ENCODE results near the gene NUDT3. TPM values are rescaled to one million over a fixed set of nuclear protein-coding genes. Genes with fewer than 3 reads are reported as not detected.

NUDT3 gene
- total and polyA plus RNA-seq, 9 of the 15 experiments (the other 6 are each of a cell fraction or from before 2014, with no cell fraction given): 5.4 to 81.2 (median 56.4) TPM

- TF ChIP-seq ZBTB40 (IDR thresholded peaks at IDR 0.05) (peak; percentile 70), ZBTB40 (CRISPR knock-in tag; IDR thresholded peaks at IDR 0.05) (no peak), HBP1 (CRISPR knock-in tag; IDR thresholded peaks at IDR 0.05) (no peak), NR2F6 (CRISPR knock-in tag; IDR thresholded peaks at IDR 0.05) (no peak), KAT2B (IDR thresholded peaks at IDR 0.05; ENCODE audit: low read depth, low read length) (no peak), TEAD1 (CRISPR knock-in tag; IDR thresholded peaks at IDR 0.05) (peak in 1 of 2 experiments; percentile 55; a peak in 1 of 4 replicates), TCFL5 (CRISPR knock-in tag; conservative IDR thresholded peaks at IDR 0.05) (no peak; the same call in 1 of the 2 replicates), MITF (IDR thresholded peaks at IDR 0.05) (0 out of 2 replicates have a peak, but pooled peaks have one; percentile 9), GATA2 (CRISPR knock-in tag; IDR thresholded peaks at IDR 0.05) (peak; percentile 94), EP400 (IDR thresholded peaks at IDR 0.05) (peak; percentile 76), MEF2A (IDR thresholded peaks at IDR 0.05; ENCODE audit: control insufficient read depth, low read depth, low read length) (peak; percentile 51; the same call in 1 of the 2 replicates), TAF9B (IDR thresholded peaks at IDR 0.05; ENCODE audit: partially characterized antibody) (peak; percentile 47), NFATC3 (IDR thresholded peaks at IDR 0.05) (no peak), XRCC5 (IDR thresholded peaks at IDR 0.05; ENCODE audit: low read depth, low read length) (peak; percentile 86), ZNF444 (CRISPR knock-in tag; IDR thresholded peaks at IDR 0.05) (no peak), ZNF24 (IDR thresholded peaks at IDR 0.05) (peak; percentile 77; the same call in 1 of the 2 replicates)
These were observed 119.1 kb downstream of the NUDT3 start (continued) for GRCh38 chr6:34273242-34273805.
